B cell (primary cell): ENCODE measurements around the gene CCK. TPM values are rescaled to one million over a fixed set of nuclear protein-coding genes. Genes with fewer than 3 reads are reported as not detected.
A peak's percentile ranks its signal among the peaks of the same experiment; 100 is the strongest.

Experiments used
- ATAC-seq: fragments of 200-7000 bp; cut with Tn5 transposase; one replicate; pipeline ENCODE4 v1.10.0; 2021; ENCODE audit warnings: low read depth, mild to moderate bottlenecking, moderate number of reproducible peaks, moderate library complexity
- CTCF ChIA-PET: fragments of 350-600 bp; sonication (Branson Sonifier 250); formaldehyde crosslinking; loops from one replicate; lab custom pipeline; 2021; ENCODE audit warnings: antibody characterized with exemption, inconsistent platforms; lab: Charles Lee
- POLR2A ChIA-PET: fragments of 350-600 bp; sonication (Branson Sonifier 250); formaldehyde crosslinking; loops from one replicate; lab custom pipeline; 2021; ENCODE audit warnings: antibody characterized with exemption; lab: Charles Lee
- DNase-seq: peaks from one replicate; pipeline ENCODE4 v3.0.0; 2013
- H2AFZ ChIP-seq: 2 replicates; pipeline ENCODE4 v1.6.1; 2012; ENCODE audit warnings: mild to moderate bottlenecking, low read depth, low read length; ENCODE audit not compliant: insufficient read depth, poor library complexity, severe bottlenecking
- H3K27ac ChIP-seq, 2 donors: 1 replicate in 1 of 2; 2 replicates in 1 of 2; pipeline ENCODE4 v1.5.1; 2012 to 2013; ENCODE audit warnings: low read length in 2 of 2, mild to moderate bottlenecking in 2 of 2, moderate library complexity in 1 of 2
- H3K27me3 ChIP-seq, 4 experiments: fragments of 200-600 bp in 1 of 4; sonication (generic) in 1 of 4; replicated peaks in 1 of 4; 1 replicate in 2 of 4; 2 replicates in 2 of 4; pipeline versions ENCODE4 v1.6.1 to v1.7.0; 2013 to 2016; ENCODE audit warnings: low read length in 3 of 4, mild to moderate bottlenecking in 2 of 4, mixed read lengths in 1 of 4, moderate library complexity in 1 of 4; ENCODE audit not compliant: insufficient read depth in 4 of 4, control insufficient read depth in 3 of 4; ENCODE audit errors: control extremely low read depth in 1 of 4
- H3K36me3 ChIP-seq, 2 experiments: replicated peaks in 1 of 2; 1 replicate in 1 of 2; 2 replicates in 1 of 2; pipeline versions ENCODE4 v1.6.1 to v1.7.1; 2013; ENCODE audit warnings: low read length in 1 of 2; ENCODE audit not compliant: insufficient read depth in 2 of 2, control insufficient read depth in 1 of 2; ENCODE audit errors: control extremely low read depth in 1 of 2, extremely low read depth in 1 of 2
- H3K4me1 ChIP-seq, 2 donors: fragments of 200-600 bp in 1 of 2; sonication (generic) in 1 of 2; 1 replicate in 1 of 2; 2 replicates in 1 of 2; pipeline versions ENCODE4 v1.5.1 to v1.6.1; 2013 to 2017; ENCODE audit warnings: low read length in 2 of 2; ENCODE audit not compliant: control insufficient read depth in 2 of 2, insufficient read depth in 2 of 2
- H3K4me2 ChIP-seq: replicated peaks from 2 replicates; pipeline ENCODE3; 2012; ENCODE audit warnings: mild to moderate bottlenecking, low read depth, low read length; ENCODE audit not compliant: poor library complexity, severe bottlenecking
- H3K4me3 ChIP-seq, 5 experiments: fragments of 200-600 bp in 1 of 5; sonication (generic) in 1 of 5; 1 replicate in 3 of 5; 2 replicates in 2 of 5; pipeline versions ENCODE4 v1.5.1 to v1.7.0; 2011 to 2016; ENCODE audit warnings: low read length in 4 of 5, mild to moderate bottlenecking in 4 of 5, low read depth in 2 of 5, control low read depth in 1 of 5, moderate library complexity in 1 of 5; ENCODE audit not compliant: insufficient read depth in 1 of 5; ENCODE audit errors: control extremely low read depth in 1 of 5, extremely low read depth in 1 of 5
- H3K79me2 ChIP-seq: fragments of 200-600 bp; sonication (generic); one replicate; pipeline ENCODE4 v1.6.0; 2016; ENCODE audit warnings: low read length; ENCODE audit not compliant: control insufficient read depth, insufficient read depth
- H3K9ac ChIP-seq: fragments of 200-600 bp; sonication (generic); 2 replicates; pipeline ENCODE4 v1.6.1; 2017; ENCODE audit warnings: mild to moderate bottlenecking, low read length, moderate library complexity
- H3K9me3 ChIP-seq, 3 donors: one replicate each; pipeline versions ENCODE4 v1.6.1 to v1.7.1; 2013; ENCODE audit warnings: low read length in 2 of 3; ENCODE audit not compliant: control insufficient read depth in 2 of 3, insufficient read depth in 1 of 3; ENCODE audit errors: control extremely low read depth in 1 of 3
- H4K20me1 ChIP-seq: 2 replicates; pipeline ENCODE4 v1.6.0; 2012; ENCODE audit warnings: mild to moderate bottlenecking, low read length; ENCODE audit not compliant: insufficient read depth, control insufficient read depth, poor library complexity, severe bottlenecking
- H3K27ac Mint-ChIP-seq: one replicate; pipeline ENCODE4 v1.8.0; 2021; ENCODE audit warnings: mixed read lengths
- H3K27me3 Mint-ChIP-seq: one replicate; pipeline ENCODE4 v1.8.0; 2021; ENCODE audit warnings: mixed read lengths
- H3K4me1 Mint-ChIP-seq: one replicate; pipeline ENCODE4 v1.8.0; 2021; ENCODE audit warnings: mixed read lengths
- H3K4me3 Mint-ChIP-seq: one replicate; pipeline ENCODE4 v1.8.0; 2021; ENCODE audit warnings: mixed read lengths
- H3K9me3 Mint-ChIP-seq: one replicate; pipeline ENCODE4 v1.8.0; 2022; ENCODE audit warnings: mixed read lengths; ENCODE audit not compliant: insufficient read depth
- CTCF ChIP-seq: fragments of 200-600 bp; IDR thresholded peaks from one replicate; pipeline ENCODE4 v1.8.0; 2022; ENCODE audit warnings: antibody characterized with exemption, mild to moderate bottlenecking
- EZH2 ChIP-seq: IDR thresholded peaks from 2 replicates; pipeline ENCODE4 v1.6.1; 2012; ENCODE audit warnings: borderline replicate concordance, low read depth, mild to moderate bottlenecking, moderate library complexity, low read length; ENCODE audit not compliant: insufficient read depth, poor library complexity, severe bottlenecking
- WGBS: methylation state at CpG from one replicate; pipeline ENCODE4 v1.1.5; 2013; ENCODE audit warnings: missing lambda C conversion rate; ENCODE audit not compliant: insufficient coverage; 5-methylcytosine and 5-hydroxymethylcytosine counted together
- intact Hi-C: fragments of 100-400 bp; cut with micrococcal nuclease; formaldehyde crosslinking; loops from one replicate; pipeline ENCODE4 v1.10.0; 2022
- polyA minus RNA-seq: library from RNA; depleted of rRNA, polyadenylated mRNA; stranded (reverse); fragments of >200 nt; gene quantifications from 2 replicates; pipeline ENCODE4 v1.2.3, GENCODE V29; 2012
- polyA plus RNA-seq: library from polyadenylated mRNA; depleted of rRNA; stranded (reverse); fragments of >200 nt; gene quantifications from 2 replicates; pipeline ENCODE4 v1.2.3, GENCODE V29; 2012
- total RNA-seq, 2 donors: library from RNA; stranded (reverse); fragments of 120-200 nt in 1 of 2; gene quantifications; 1 replicate in 1 of 2; 2 replicates in 1 of 2; pipeline versions ENCODE4 v1.2.3 to v1.2.4, GENCODE V29; 2013 to 2022

CCK gene
- total RNA-seq (not detected in 2 replicates), polyA plus RNA-seq (not detected in 2 replicates), polyA minus RNA-seq (0.93 TPM in 1 of 2 replicates, not detected in the other)
- 0.21 TPM for total RNA-seq (2013)

GRCh38 chr3:42266085-42266484, at the start of gene CCK:
CCK (minus strand) TSS chr3:42266185; CDS start chr3:42263630, 2,555 bp downstream.
- no peaks in the 10 kb centered on the region for H3K79me2 ChIP-seq
- ChIA-PET CTCF (no interaction called here), POLR2A (no interaction called here)
- intact Hi-C loops, result no loop called here
- H3K9me3 Mint-ChIP-seq, result no peaks in the 10 kb centered on the region
- TF ChIP-seq EZH2 (no peak), CTCF (no peak)
- 53% methylated on average over 10 of the region's 16 CpGs for WGBS
- ATAC-seq (no peak), DNase-seq (no peak)
- peaks cover 11% of the 10 kb centered on the region for H3K4me1 Mint-ChIP-seq
- no peak within 1 kb of the TSS for H3K4me3 ChIP-seq
- H3K27ac ChIP-seq, result no peak within 1 kb of the TSS
- H3K27ac Mint-ChIP-seq, result no peak within 1 kb of the TSS
- no peak within 1 kb of the TSS for H3K4me3 Mint-ChIP-seq
- peak within 1 kb of the TSS; percentile 10 for H2AFZ ChIP-seq
- no peaks in the 10 kb centered on the region for H4K20me1 ChIP-seq
- H3K4me1 ChIP-seq, result peaks cover 13 to 29% of the 10 kb centered on the region in 2 donors
- no peaks in the 10 kb centered on the region for H3K36me3 ChIP-seq
- no peak within 1 kb of the TSS for H3K9ac ChIP-seq
- H3K9me3 ChIP-seq, result peaks cover 0 to 14% (median 0%) of the 10 kb centered on the region in 3 donors
- H3K27me3 Mint-ChIP-seq, result peaks cover 67% of the 10 kb centered on the region
- peaks cover 0 to 73% (median 34%) of the 10 kb centered on the region in 4 experiments for H3K27me3 ChIP-seq
- H3K4me2 ChIP-seq, result peak within 1 kb of the TSS; percentile 51

GRCh38 chr3:42314411-42314810, 48.4 kb upstream of the CCK start:
- no peak for ATAC-seq
- Histone ChIP-seq H3K27me3 (no peaks in the 10 kb centered on the region), H3K4me1 (no peaks in the 10 kb centered on the region), H3K4me3 (no peak overlapping the region), H3K36me3 (no peaks in the 10 kb centered on the region), H3K4me2 (no peak overlapping the region), H2AFZ (no peak overlapping the region), H3K79me2 (no peaks in the 10 kb centered on the region), H3K9ac (no peak overlapping the region), H3K9me3 (peaks cover 10 to 35% (median 23%) of the 10 kb centered on the region in 3 donors), H4K20me1 (no peaks in the 10 kb centered on the region), H3K27ac (no peak overlapping the region)
- no peak overlapping the region for H3K4me3 Mint-ChIP-seq
- H3K4me1 Mint-ChIP-seq, result no peaks in the 10 kb centered on the region
- DNase-seq, result no peak
- peaks cover 13% of the 10 kb centered on the region for H3K9me3 Mint-ChIP-seq
- no peaks in the 10 kb centered on the region for H3K27me3 Mint-ChIP-seq
- ChIA-PET POLR2A (no interaction called here), CTCF (no interaction called here)
- H3K27ac Mint-ChIP-seq, result no peak overlapping the region
- intact Hi-C loops, result no loop called here
- WGBS, result 69% methylated on average over 2 of the region's 2 CpGs
- TF ChIP-seq CTCF (no peak), EZH2 (no peak)
